CD4-positive, alpha-beta T cell treated with Interleukin-15 for 4 hours (primary cell): ENCODE results near the gene SCRN2.

Experiments
- DNase-seq: peaks from one replicate; pipeline ENCODE4 v3.0.0-alpha.2; 2020; ENCODE audit warnings: low spot score

SCRN2 gene

GRCh38 chr17:47804461-47804860, 36.6 kb downstream of the SCRN2 start:
- DNase-seq = no peak

GRCh38 chr17:47803751-47804150, 37.3 kb downstream of the SCRN2 start:
- no peak for DNase-seq

GRCh38 chr17:47803201-47803600, 37.9 kb downstream of the SCRN2 start:
- DNase-seq = no peak

- DNase-seq = peak; percentile 68
Measured at GRCh38 chr17:47802341-47803022, 38.6 kb downstream of the SCRN2 start.

GRCh38 chr17:47801906-47802305, 39.2 kb downstream of the SCRN2 start:
- DNase-seq = no peak

GRCh38 chr17:47801176-47801765, 39.8 kb downstream of the SCRN2 start:
- DNase-seq = no peak

- DNase-seq = no peak
Measured at GRCh38 chr17:47800686-47801085, 40.4 kb downstream of the SCRN2 start.

GRCh38 chr17:47797797-47798196, 43.3 kb downstream of the SCRN2 start:
- no peak for DNase-seq

GRCh38 chr17:47792979-47793378, 48.1 kb downstream of the SCRN2 start:
- no peak for DNase-seq

GRCh38 chr17:47792457-47792856, 48.6 kb downstream of the SCRN2 start:
- DNase-seq = no peak

- DNase-seq = no peak
Measured at GRCh38 chr17:47791025-47791424, 50.0 kb downstream of the SCRN2 start.

GRCh38 chr17:47789611-47790561, 51.2 kb downstream of the SCRN2 start:
- peak; percentile 56 for DNase-seq
